Measurements from ENCODE around the gene TMEM151B. TPM values are rescaled to one million over a fixed set of nuclear protein-coding genes. Genes with fewer than 3 reads are reported as not detected.

Gene TMEM151B
- total and polyA plus RNA-seq, 9 of the 15 experiments (the other 6 are each of a cell fraction or from before 2014, with no cell fraction given): not detected

- in situ Hi-C loops (cut with MboI): no loop called here
- Histone ChIP-seq H3K4me3 (no peak overlapping the region), H3K36me3 (ENCODE audit: control insufficient read depth, insufficient read depth, low read length) (no peaks in the 10 kb centered on the region), H2AFZ (ENCODE audit: low read depth, low read length) (no peak overlapping the region), H4K20me1 (replicated peaks; ENCODE audit: control insufficient read depth, insufficient read depth, low read length) (peaks cover 14% of the 10 kb centered on the region), H3K4me1 (replicated peaks in 1 of 2; ENCODE audit: control insufficient read depth in 2 of 2, insufficient read depth in 2 of 2, low read length in 2 of 2) (peaks cover 0 to 22% of the 10 kb centered on the region in 2 experiments; a peak in 2 of 5 replicates), H3K27me3 (ENCODE audit: control insufficient read depth in 2 of 2, insufficient read depth in 2 of 2, low read length in 2 of 2) (peaks cover 69 to 89% of the 10 kb centered on the region in 2 experiments), H3K79me2 (ENCODE audit: control insufficient read depth, insufficient read depth, low read length) (no peaks in the 10 kb centered on the region), H3K4me2 (ENCODE audit: insufficient read depth, low read length) (no peak overlapping the region), H3K9me1 (ENCODE audit: control insufficient read depth, insufficient read depth, low read length) (peaks cover 4% of the 10 kb centered on the region), H3K9ac (ENCODE audit: insufficient read depth in 1 of 2, low read depth in 2 of 2, low read length in 2 of 2) (no peak overlapping the region), H3K27ac (ENCODE audit: extremely low read depth, low read depth, low read length) (no peak overlapping the region), H3K9me3 (replicated peaks; ENCODE audit: control insufficient read depth, insufficient read depth, low read depth, low read length) (no peaks in the 10 kb centered on the region)
- no peak for DNase-seq (ENCODE audit: extremely low read depth in 1 of 4, low spot score in 3 of 4)
- no peak for ATAC-seq
- no TSS peak for BruUV-seq (replicated peaks)
- ChIA-PET POLR2A (interaction anchor here (0.6 to 1.5 kb wide), 5 partner anchors 8 to 45 kb away, joined by 3 to 5 read pairs (median 4); partner anchors contain the start of genes AARS2, HSP90AB1 and TMEM151B), CTCF (ENCODE audit: low intra/inter-chr PET ratio) (no interaction called here)
- TF ChIP-seq ZNF121 (CRISPR knock-in tag; conservative IDR thresholded peaks at IDR 0.05) (no peak), ZFP36 (IDR thresholded peaks at IDR 0.05; ENCODE audit: low read depth, low read length, partially characterized antibody) (no peak), PATZ1 (CRISPR knock-in tag; IDR thresholded peaks at IDR 0.05; ENCODE audit: borderline replicate concordance) (no peak), TOE1 (IDR thresholded peaks at IDR 0.05; ENCODE audit: borderline replicate concordance) (no peak), TOE1 (CRISPR knock-in tag; IDR thresholded peaks at IDR 0.05; ENCODE audit: borderline replicate concordance, low read depth) (no peak), CBX2 (IDR thresholded peaks at IDR 0.05; ENCODE audit: insufficient read depth, low read length, poor library complexity, severe bottlenecking) (no peak), CEBPB (tag; IDR thresholded peaks at IDR 0.05) (no peak), POLR3A (IDR thresholded peaks at IDR 0.05; ENCODE audit: borderline replicate concordance, extremely low read depth, insufficient read depth, insufficient read length) (no peak), GTF2E2 (tag; IDR thresholded peaks at IDR 0.05) (no peak), ZBTB2 (IDR thresholded peaks at IDR 0.05) (no peak), ZBED1 (IDR thresholded peaks at IDR 0.05) (no peak), NONO (IDR thresholded peaks at IDR 0.05; ENCODE audit: low read depth in 2 of 2, low read length in 1 of 2) (no peak)
- TF ChIP-seq, protein P1, sequence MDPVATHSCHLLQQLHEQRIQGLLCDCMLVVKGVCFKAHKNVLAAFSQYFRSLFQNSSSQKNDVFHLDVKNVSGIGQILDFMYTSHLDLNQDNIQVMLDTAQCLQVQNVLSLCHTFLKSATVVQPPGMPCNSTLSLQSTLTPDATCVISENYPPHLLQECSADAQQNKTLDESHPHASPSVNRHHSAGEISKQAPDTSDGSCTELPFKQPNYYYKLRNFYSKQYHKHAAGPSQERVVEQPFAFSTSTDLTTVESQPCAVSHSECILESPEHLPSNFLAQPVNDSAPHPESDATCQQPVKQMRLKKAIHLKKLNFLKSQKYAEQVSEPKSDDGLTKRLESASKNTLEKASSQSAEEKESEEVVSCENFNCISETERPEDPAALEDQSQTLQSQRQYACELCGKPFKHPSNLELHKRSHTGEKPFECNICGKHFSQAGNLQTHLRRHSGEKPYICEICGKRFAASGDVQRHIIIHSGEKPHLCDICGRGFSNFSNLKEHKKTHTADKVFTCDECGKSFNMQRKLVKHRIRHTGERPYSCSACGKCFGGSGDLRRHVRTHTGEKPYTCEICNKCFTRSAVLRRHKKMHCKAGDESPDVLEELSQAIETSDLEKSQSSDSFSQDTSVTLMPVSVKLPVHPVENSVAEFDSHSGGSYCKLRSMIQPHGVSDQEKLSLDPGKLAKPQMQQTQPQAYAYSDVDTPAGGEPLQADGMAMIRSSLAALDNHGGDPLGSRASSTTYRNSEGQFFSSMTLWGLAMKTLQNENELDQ (CRISPR knock-in tag; IDR thresholded peaks at IDR 0.05; ENCODE audit: borderline replicate concordance): no peak
- intact Hi-C loops (cut with micrococcal nuclease): no loop called here
- 0% methylated on average over 3 of the region's 3 CpGs for WGBS (ENCODE audit: insufficient coverage, low coverage, missing lambda C conversion rate)
- no peak for FAIRE-seq
Observed at GRCh38 chr6:44278315-44278714, 8.1 kb downstream of the TMEM151B start.

Measured in K562 (cell line).